ACC112 (cell line): ENCODE data around the gene MOB4.
"Not testable (repeated sequence)": the region's sequence is repeated elsewhere in the genome, so short reads cannot be mapped to it uniquely, and the experiment has no call there.

Experiments
- H2AFZ ChIP-seq: fragments of 200-600 bp; sonication (generic); one replicate; pipeline ENCODE4 v1.6.0; 2017; ENCODE audit warnings: antibody characterized with exemption, low read length; ENCODE audit not compliant: unreplicated experiment
- H3K27ac ChIP-seq: fragments of 200-600 bp; sonication (generic); 2 replicates; pipeline ENCODE4 v1.5.1; 2014; ENCODE audit warnings: low read depth, mild to moderate bottlenecking, antibody characterized with exemption, low read length, moderate library complexity
- H3K27me3 ChIP-seq: fragments of 200-600 bp; sonication (generic); 2 replicates; pipeline ENCODE4 v1.6.1; 2014; ENCODE audit warnings: mild to moderate bottlenecking, antibody characterized with exemption, low read length, moderate library complexity, mixed read lengths; ENCODE audit not compliant: insufficient read depth
- H3K36me3 ChIP-seq: fragments of 200-600 bp; sonication (generic); 2 replicates; pipeline ENCODE4 v1.6.1; 2016; ENCODE audit warnings: mild to moderate bottlenecking, antibody characterized with exemption, low read length, moderate library complexity, mixed read lengths; ENCODE audit not compliant: insufficient read depth
- H3K4me1 ChIP-seq: fragments of 200-600 bp; sonication (generic); one replicate; pipeline ENCODE4 v1.6.1; 2016; ENCODE audit warnings: low read length, mixed read lengths; ENCODE audit not compliant: insufficient read depth, unreplicated experiment, control insufficient read depth
- H3K4me3 ChIP-seq: fragments of 200-600 bp; sonication (generic); 2 replicates; pipeline ENCODE4 v1.5.1; 2014; ENCODE audit warnings: mild to moderate bottlenecking, low read depth, low read length
- H3K79me2 ChIP-seq: fragments of 200-600 bp; sonication (generic); one replicate; pipeline ENCODE4 v1.6.0; 2016; ENCODE audit warnings: low read length; ENCODE audit not compliant: control insufficient read depth, unreplicated experiment, insufficient read depth

The MOB4 gene

DNA sequence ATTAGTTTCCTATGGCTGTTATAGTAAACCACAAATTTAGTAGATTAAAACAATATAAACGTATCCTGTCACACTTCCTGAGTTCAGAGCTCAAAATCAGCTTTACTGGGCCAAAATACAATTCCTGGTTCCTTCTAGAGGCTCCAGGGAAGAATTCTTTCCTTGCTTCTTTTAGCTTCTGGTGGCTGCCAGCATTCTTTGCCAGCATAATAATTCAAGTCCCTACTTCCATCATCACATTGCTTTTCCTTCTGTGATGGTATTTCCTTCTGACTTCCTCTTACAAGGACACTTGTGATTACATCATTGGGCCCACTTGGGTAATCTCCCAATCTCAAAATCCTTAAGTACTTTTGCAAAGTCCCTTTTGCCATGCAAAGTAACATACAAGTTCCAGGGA lies 40.6 kb downstream of the MOB4 start:
- Histone ChIP-seq H3K4me1 (no peaks in the 10 kb centered on the region), H3K36me3 (peaks cover 9% of the 10 kb centered on the region; the same call in 1 of the 2 replicates), H3K79me2 (no peaks in the 10 kb centered on the region), H3K27ac (no peak overlapping the region), H3K4me3 (no peak overlapping the region), H3K27me3 (no peaks in the 10 kb centered on the region), H2AFZ (no peak overlapping the region)

DNA sequence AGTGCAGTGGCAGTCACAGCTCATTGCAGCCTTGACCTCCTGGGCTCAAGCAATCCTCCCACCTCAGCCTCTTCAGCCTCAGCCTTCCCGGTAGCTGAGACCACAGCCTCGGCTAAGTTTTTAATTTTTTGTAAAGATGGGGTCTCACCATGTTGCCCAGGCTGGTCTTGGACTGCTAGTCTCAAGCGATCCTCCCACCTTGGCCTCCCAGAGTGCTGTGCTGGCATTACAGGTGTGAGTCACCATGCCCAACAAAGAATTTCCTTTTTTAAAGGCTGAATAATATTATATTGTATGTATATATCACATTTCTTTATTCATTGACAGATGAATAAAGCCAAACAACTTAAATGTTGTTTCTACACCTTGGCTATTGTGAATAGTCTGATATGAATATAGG lies 42.5 kb downstream of the MOB4 start:
- Histone ChIP-seq H3K36me3 (peaks cover 9% of the 10 kb centered on the region; the same call in 1 of the 2 replicates), H3K27ac (no peak overlapping the region), H2AFZ (no peak overlapping the region)

DNA sequence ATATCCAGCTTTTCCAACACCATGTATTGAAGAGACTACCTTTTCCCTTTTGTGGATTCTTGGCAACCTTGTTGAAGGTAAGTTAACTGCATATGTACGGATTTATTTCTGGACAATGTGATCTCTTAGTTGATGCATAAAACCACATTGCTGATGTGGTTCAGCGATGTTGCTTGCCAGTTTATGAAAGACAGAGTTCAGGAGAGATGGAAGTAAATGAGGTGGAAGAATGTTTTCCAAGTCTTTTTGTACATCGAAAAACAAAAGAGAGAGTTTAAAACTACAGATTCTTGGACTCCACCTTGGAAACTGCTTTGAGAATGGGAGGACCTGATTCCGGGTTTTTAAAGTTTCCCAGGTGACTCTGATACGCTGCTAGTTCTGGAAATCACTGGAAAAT lies 43.8 kb downstream of the MOB4 start:
- H2AFZ ChIP-seq = no peak overlapping the region
- peaks cover 9% of the 10 kb centered on the region; the same call in 1 of the 2 replicates for H3K36me3 ChIP-seq
- H3K79me2 ChIP-seq = no peaks in the 10 kb centered on the region
- no peaks in the 10 kb centered on the region for H3K4me1 ChIP-seq
- H3K27ac ChIP-seq = no peak overlapping the region
- H3K27me3 ChIP-seq = no peaks in the 10 kb centered on the region
- H3K4me3 ChIP-seq = no peak overlapping the region

More for the DNA sequence above, 42.5 kb downstream of the MOB4 start:
- H3K4me3 ChIP-seq = no peak overlapping the region
- H3K27me3 ChIP-seq = no peaks in the 10 kb centered on the region
- H3K79me2 ChIP-seq = no peaks in the 10 kb centered on the region
- H3K4me1 ChIP-seq = no peaks in the 10 kb centered on the region

DNA sequence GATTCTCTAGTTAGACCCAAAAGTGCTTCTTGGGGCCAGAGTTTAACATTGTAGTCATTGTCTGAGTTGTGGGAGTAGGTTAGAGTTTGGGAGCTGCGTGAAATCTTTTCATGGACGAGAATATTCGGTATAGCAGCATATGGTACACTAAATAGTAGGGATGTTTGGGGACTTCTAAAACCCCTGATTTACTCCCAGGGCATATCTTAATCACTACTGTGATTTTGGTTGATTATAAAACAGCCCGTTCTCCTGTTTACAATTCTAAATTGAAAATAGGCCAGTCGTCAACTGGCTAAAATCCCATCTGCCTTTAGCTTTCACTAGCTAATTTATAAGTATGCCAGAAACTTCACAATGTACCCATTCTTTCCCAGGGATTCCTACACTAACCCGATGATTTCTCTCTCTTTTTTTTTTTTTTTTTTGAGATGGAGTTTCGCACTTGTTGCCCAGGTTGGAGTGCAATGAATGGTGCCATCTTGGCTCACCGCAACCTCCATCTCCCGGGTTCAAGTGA lies 44.3 kb downstream of the MOB4 start:
- no peaks in the 10 kb centered on the region for H3K27me3 ChIP-seq
- no peak overlapping the region for H2AFZ ChIP-seq
- no peak overlapping the region for H3K27ac ChIP-seq
- H3K4me1 ChIP-seq = no peaks in the 10 kb centered on the region
- peaks cover 9% of the 10 kb centered on the region; the same call in 1 of the 2 replicates for H3K36me3 ChIP-seq
- H3K79me2 ChIP-seq = no peaks in the 10 kb centered on the region
- no peak overlapping the region for H3K4me3 ChIP-seq

DNA sequence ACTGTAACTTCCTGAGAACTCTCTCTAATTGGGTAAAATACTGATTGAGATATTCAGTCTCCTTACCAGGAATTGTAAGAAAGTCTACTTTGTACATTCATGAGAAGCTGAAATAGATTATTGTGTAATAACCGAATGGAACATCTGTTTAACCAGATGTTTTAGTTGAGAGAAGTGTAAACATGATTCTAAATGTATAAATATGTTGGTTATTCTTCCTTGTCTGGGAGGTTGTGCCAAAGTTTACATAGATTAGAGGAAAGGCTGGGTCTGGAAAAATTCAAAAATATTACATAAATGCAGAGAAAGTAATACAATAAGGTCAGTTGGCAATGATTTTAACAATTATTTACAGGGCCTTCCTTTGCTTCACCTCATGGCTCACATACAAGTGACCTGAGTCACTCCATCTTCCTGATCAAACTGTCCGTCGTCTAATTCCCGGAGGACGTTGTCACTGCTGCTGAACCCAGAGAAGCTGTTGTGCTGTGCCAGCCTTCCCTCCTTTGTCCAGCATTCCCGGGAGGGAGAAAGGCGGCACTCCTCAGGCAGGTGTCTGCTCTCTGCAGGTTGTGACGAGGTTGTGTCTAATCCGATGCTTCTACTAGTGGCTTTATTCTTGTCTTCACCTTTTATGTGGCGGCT lies 55.9 kb downstream of the MOB4 start:
- no peak overlapping the region for H2AFZ ChIP-seq
- peaks cover 8% of the 10 kb centered on the region; the same call in 1 of the 2 replicates for H3K36me3 ChIP-seq
- H3K4me3 ChIP-seq = no peak overlapping the region
- no peaks in the 10 kb centered on the region for H3K27me3 ChIP-seq
- H3K79me2 ChIP-seq = no peaks in the 10 kb centered on the region
- H3K27ac ChIP-seq = peak overlapping the region; percentile 28; the same call in 1 of the 2 replicates
- peaks cover 28% of the 10 kb centered on the region for H3K4me1 ChIP-seq

DNA sequence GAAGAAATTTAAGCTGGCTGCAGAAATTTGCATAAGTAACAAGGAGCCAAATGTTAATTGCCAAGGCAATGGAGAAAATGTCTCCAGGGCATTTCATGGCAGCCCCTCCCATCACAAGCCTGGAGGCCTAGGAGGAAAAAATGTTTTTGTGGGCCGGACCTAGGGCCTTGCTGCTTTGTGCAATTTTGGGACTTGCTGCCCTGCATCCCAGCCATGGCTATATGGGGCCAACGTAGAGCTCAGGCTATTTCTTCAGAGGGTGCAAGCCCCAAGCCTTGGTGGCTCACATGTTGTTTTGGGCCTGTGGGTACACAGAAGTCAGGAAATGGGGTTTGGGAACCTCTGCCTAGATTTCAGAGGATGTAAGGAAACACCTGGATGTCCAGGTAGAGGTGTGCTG lies 57.7 kb downstream of the MOB4 start:
- Histone ChIP-seq H3K27me3 (no peaks in the 10 kb centered on the region), H3K4me1 (peaks cover 36% of the 10 kb centered on the region), H3K79me2 (no peaks in the 10 kb centered on the region), H3K36me3 (peaks cover 8% of the 10 kb centered on the region; the same call in 1 of the 2 replicates), H2AFZ (no peak overlapping the region), H3K4me3 (no peak overlapping the region), H3K27ac (no peak overlapping the region)

DNA sequence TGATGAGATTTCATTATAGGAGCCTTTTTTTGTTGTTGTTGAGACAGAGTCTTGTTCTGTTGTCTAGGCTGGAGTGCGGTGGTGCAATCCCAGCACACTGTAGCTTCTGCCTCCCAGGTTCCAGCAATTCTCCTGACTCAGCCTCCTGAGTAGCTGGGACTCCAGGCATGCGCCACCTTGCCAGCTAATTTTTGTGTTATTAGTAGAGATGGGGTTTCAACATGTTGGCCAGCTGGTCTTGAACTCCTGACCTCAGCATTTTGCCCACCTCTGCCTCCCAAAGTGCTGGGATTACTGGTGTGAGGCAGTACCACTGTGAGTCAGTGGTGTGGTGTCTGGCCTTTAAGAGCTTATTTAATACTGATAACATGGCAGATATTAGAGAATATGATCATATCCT lies 60.1 kb downstream of the MOB4 start:
- Histone ChIP-seq H3K27ac (peak overlapping the region; percentile 72), H3K4me1 (peaks cover 33% of the 10 kb centered on the region), H3K79me2 (no peaks in the 10 kb centered on the region), H3K27me3 (no peaks in the 10 kb centered on the region), H3K4me3 (no peak overlapping the region), H2AFZ (no peak overlapping the region), H3K36me3 (peaks cover 8% of the 10 kb centered on the region; the same call in 1 of the 2 replicates)

DNA sequence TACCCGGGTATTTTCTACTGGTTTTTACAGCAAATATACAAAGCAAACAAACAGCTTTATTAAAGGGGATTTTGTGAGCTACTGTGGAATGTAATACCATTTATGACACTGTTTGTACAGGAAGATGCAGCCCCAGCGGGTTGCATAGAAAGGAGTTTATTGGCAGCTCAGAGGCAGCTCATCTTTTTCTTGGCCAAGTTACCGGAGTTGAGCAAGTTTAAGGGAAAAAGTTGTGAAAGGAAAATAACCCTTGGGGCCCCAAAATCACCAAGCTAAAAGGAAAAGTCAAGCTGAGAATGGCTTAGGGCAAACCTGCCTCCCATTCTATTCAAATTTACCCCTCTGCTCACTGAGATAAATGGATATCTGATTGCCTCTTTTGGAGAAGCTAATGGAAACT lies 60.8 kb downstream of the MOB4 start:
- no peaks in the 10 kb centered on the region for H3K79me2 ChIP-seq
- H3K4me3 ChIP-seq = no peak overlapping the region
- peak overlapping the region; percentile 72 for H3K27ac ChIP-seq
- no peak overlapping the region for H2AFZ ChIP-seq
- peaks cover 8% of the 10 kb centered on the region; the same call in 1 of the 2 replicates for H3K36me3 ChIP-seq
- no peaks in the 10 kb centered on the region for H3K27me3 ChIP-seq
- H3K4me1 ChIP-seq = peaks cover 26% of the 10 kb centered on the region

DNA sequence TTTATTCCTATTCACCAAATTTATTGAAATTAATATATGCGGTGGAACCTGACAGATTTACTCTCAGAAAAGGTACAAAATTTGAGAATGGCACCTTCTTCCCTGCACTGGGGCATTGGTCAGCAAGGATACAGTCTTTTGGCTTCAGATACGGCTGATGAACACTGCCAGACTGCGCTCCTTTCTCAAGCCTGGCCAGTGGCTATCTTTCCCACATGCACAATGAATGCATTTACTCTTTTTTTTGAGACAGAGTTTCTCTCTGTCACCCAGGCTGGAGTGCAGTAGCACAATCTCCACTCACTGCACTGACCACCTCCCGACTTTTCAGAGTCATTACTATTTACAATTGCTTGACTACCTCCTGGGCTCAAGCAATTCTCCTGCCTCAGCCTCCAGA lies 61.6 kb downstream of the MOB4 start:
- Histone ChIP-seq H3K36me3 (peaks cover 8% of the 10 kb centered on the region; the same call in 1 of the 2 replicates), H3K27ac (no peak overlapping the region), H3K4me3 (no peak overlapping the region), H3K27me3 (no peaks in the 10 kb centered on the region), H3K79me2 (no peaks in the 10 kb centered on the region), H3K4me1 (peaks cover 21% of the 10 kb centered on the region), H2AFZ (no peak overlapping the region)

DNA sequence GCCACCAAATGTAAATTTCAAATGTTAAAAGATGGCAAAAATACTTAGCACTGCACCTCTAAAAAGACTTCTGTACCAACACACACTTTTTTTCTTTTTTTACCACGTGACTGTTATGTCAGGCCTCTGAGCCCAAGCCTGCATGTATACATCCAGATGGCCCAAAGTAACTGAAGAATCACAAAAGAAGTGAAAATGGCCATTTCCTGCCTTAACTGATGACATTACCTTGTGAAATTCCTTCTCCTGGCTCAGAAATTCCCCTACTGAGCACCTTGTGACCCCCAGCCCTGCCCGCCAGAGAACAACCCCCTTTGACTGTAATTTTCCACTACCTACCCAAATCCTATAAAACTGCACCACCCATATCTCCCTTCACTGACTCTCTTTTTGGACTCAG lies 62.4 kb downstream of the MOB4 start:
- H3K27me3 ChIP-seq, H2AFZ ChIP-seq, H3K79me2 ChIP-seq, H3K36me3 ChIP-seq, H3K4me3 ChIP-seq, H3K27ac ChIP-seq: not testable (repeated sequence)
- H3K4me1 ChIP-seq = peaks cover 21% of the 10 kb centered on the region

DNA sequence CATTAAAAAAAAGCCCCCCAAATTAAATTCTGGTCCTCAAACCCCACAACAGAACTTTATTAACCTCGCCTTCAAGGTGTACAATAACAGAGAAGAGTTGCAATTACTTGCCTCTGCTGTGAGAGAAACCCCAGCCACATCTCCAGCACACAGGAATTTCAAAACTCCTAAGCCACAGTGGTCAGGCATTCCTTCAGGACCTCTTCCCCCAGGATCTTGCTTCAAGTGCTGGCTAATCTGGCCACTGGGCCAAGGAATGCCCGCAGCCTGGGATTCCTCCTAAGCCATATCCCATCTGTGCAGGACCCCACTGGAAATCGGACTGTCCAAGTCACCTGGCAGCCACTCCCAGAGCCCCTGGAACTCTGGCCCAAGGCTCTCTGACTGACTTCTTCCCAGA lies 64.3 kb downstream of the MOB4 start:
- H3K4me1 ChIP-seq = peaks cover 21% of the 10 kb centered on the region
- not testable (repeated sequence) for H3K36me3 ChIP-seq, H3K27ac ChIP-seq, H3K27me3 ChIP-seq, H3K79me2 ChIP-seq, H3K4me3 ChIP-seq, H2AFZ ChIP-seq
